HG02884 (cell line): ENCODE measurements around the gene SLC35F4.
A peak's percentile ranks its signal among the peaks of the same experiment; 100 is the strongest.

Source experiments
- ATAC-seq: cut with Tn5 transposase; IDR thresholded peaks from one replicate; pipeline ENCODE4 v1.9.1; 2021; ENCODE audit warnings: mild to moderate bottlenecking, moderate library complexity; ENCODE audit not compliant: unreplicated experiment

The SLC35F4 gene

GRCh38 chr14:57641776-57642175 lies 224.1 kb downstream of the SLC35F4 start:
- no peak for ATAC-seq

GRCh38 chr14:57640036-57640435 lies 225.9 kb downstream of the SLC35F4 start:
- ATAC-seq: no peak

DNA sequence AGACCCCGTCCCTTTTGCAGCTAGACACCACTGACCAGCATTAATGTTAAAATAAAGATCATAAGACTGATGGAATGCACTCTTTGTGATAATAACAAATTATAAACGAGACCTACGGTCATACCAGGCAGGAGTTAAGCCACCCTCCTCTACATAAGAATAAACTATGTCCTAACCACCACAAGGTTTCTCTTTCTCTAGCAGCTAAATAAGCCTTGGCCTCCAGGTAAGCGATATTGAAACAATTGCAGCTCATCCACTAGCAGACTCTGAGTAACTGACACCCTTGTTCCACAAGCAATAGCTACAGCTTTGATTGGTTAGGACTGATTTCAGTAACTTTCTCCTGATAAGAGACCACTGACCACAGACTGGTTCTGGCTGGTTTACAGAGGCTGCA lies 228.0 kb downstream of the SLC35F4 start:
- no peak for ATAC-seq

GRCh38 chr14:57634335-57634734 lies 231.6 kb downstream of the SLC35F4 start:
- no peak for ATAC-seq

DNA sequence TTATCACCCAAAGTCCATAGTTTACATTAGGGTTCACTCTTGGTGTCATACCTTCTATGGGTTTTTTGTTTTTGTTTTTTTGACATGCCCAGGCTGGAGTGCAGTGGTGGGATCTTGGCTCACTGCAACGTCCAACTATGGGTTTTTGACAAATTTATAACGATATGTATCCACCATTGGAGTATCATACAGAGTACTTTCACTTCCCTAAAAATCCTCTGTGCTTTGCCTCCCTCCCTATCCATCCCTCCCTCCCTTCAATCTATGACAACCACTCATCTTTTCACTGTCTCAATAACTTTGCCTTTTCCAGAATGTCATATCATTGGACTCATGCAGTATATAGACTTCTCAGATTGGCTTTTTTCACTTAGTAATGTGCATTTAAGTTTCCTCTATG lies 233.2 kb downstream of the SLC35F4 start:
- no peak for ATAC-seq

DNA sequence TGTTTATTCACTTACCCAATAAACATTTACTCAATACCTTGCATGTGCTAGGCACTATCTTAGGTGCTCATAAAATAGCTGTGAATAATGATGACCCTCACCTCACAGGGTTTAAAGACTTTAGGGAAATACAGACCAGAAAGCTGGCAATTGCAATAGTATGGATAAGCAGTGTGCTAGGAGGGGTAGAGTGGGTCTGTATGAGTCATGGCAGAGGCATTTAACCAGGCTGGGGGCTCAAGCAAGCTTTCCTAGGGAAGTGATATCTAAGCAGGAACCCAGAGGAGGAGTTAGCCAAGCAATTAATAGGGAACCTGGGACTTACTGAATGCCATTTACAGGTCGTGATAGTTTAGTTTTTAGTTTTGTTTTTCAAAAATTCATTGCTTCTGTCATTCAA lies 248.4 kb downstream of the SLC35F4 start:
- ATAC-seq: no peak

DNA sequence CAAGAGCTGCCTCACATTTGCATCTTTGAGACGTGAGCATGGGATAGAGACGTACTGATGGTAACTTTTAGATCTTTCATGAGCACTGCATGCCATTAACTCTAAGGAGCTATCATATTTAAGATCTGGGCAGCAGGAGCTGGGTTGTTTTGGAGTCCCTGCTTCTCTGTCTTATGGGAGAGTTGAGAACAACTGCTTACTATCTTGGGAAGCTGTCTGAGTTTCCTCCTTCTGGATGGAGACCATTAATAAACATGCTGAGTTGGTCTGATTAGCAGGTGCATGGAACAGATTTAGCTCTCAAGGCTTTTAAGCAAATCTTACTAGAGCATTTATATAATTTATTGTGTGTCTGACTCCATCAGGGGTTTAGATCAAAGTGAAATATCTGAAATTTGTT lies 252.9 kb downstream of the SLC35F4 start:
- ATAC-seq: no peak

DNA sequence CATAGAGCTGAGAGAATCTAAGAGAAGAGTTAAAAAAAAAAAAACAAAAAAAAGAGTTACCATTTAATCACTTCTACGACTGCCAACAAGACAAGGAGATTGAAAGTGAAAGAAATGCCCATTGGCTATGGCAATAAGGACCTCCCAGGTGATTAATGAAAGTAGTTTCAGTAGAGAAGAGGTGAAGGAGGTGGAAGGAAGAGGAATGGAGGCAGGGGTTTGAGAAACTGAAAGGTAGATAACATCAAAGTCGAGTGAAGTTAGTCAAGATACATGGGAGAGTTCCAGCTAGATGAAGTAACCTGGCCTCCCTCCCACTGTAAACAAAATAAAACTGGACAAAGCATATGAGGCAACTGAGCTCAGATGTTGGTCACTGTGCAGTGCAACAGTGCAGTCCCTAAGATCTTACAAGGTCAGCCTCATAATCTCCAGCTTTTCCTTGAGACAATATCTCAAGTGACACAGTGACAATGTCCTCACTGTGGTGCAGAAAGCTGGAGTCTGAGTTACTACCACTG lies 254.3 kb downstream of the SLC35F4 start:
- ATAC-seq: no peak

DNA sequence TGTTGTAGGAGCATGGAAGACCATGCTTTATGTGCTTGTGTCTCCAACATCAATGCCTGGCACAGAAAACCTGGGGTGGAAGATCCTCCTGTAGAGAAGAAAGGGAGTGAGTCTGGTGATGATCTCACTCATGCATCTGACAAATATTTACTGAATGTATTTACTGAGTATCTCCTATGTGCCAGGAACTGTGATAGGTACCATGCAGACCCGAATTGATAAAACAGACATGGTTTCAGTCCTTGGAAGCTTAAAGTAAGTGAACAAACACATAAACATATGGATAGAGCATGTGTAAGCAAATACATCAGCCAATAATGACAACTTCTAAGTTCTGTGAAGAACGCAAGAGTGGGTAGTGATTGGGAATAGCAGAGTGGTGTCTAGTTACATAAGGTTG lies 255.3 kb downstream of the SLC35F4 start:
- ATAC-seq: no peak

GRCh38 chr14:57609192-57610075 lies 256.5 kb downstream of the SLC35F4 start:
- no peak for ATAC-seq

- ATAC-seq: no peak
These were observed 258.8 kb downstream of the SLC35F4 start for GRCh38 chr14:57607086-57607485.

DNA sequence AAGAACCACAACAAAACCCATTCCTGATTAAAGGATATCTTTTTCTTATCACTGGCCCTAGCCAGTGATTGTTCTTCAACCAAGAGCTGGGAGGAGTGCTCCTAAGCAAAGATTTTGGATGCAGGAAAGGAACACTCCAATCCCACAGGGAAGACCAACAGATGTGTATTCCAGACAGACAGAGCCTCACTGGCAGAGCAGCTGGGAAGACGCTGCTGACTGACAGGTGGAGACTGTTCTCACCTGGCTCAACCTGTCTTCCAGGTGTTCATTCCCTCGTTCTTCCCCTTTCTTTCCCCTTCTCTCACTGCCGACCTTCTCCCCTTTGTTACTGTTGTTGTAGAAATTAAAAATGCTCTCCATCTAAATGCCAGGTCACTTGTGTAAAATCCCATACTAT lies 282.5 kb downstream of the SLC35F4 start:
- ATAC-seq: no peak

DNA sequence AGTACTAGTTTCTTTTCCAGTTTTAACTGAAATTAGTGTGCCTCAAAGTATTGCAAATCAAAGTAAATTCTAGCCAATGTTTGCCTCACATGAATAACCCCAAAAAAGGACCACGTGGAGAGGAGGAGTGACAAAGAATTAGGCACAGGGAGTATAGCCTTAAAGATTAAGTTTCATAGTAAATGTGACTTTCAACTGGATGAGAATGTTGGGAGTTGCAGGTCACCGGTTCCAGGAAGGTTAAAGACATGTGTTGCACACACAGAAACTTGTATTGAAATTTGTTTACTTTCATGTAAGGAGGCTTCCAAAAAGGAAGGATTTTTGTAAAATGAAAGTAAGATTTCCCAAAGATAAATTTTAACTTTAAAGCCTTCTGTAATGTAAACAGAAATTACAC lies 283.1 kb downstream of the SLC35F4 start:
- no peak for ATAC-seq

DNA sequence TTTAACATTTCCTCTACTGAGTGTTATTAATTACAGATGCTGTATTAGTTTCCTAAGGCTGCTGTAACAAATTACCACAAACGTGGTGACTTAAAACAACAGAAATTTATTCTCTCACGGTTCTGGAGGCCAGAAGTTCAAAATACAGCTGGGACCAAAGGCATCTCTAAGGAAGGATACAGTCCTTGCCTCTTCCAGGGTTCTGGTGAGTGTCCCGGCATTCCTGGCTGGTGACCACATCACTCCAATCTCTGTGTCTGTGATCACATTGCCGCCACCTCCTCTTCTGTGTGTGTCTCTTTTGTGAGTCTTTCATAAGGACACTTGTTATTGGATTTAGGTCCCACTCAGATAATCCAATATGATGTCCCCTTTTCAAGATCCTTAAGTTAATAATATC lies 287.1 kb downstream of the SLC35F4 start:
- no peak for ATAC-seq

GRCh38 chr14:57576498-57576897 lies 289.4 kb downstream of the SLC35F4 start:
- no peak for ATAC-seq

DNA sequence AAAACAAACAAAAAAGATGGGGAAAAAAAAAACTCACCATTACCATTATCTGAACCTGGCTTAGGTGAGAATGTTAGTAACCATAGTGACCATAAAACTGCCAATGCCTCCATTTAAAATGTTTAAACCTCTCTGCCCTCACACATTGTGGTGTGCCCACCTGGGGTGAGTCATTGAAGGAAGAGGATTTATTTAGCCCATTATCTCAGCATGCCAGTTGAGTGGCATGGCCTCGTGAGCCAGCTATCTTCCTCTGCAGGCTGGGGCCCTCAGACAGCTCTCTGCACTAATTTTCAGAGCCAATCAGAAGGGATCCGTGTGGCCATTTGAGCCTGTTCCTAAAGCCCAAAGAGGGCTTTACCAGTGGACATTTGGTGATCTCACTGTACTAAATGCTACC lies 290.4 kb downstream of the SLC35F4 start:
- no peak for ATAC-seq

GRCh38 chr14:57574617-57575288 lies 291.1 kb downstream of the SLC35F4 start:
- ATAC-seq: no peak

GRCh38 chr14:57573173-57573572 lies 292.7 kb downstream of the SLC35F4 start:
- ATAC-seq: no peak

DNA sequence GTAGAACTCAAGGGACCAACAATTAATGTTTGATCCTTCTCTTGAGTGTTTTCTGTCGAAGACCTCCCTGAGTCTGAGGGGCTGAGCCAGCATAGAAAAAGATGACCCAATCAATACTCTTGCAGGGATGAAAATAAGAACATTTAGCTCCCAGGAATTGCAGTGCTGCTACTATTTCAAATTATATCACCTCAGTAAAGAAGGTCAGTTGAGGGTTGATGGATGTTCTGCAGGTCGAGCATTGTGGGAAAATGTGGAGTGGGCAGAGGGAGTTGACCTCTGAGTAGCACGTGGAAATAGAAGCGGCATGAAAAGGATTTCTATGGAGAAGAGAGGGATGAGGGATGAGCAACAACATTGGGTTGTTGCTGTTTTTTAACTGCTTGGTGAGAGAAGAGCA lies 297.3 kb downstream of the SLC35F4 start:
- no peak for ATAC-seq

- ATAC-seq: no peak
These were observed 298.7 kb downstream of the SLC35F4 start for GRCh38 chr14:57567220-57567619.

GRCh38 chr14:57560681-57561080 lies 305.2 kb downstream of the SLC35F4 start:
- ATAC-seq: peak; percentile 60

GRCh38 chr14:57559576-57559975 lies 306.3 kb downstream of the SLC35F4 start:
- ATAC-seq: no peak
